HCT116 (cell line): Measurements from ENCODE around the gene SH3BGRL3.
"Not testable (repeated sequence)": the region's sequence is repeated elsewhere in the genome, so short reads cannot be mapped to it uniquely, and the experiment has no call there.

Experiments
- CTCF ChIP-seq, 3 experiments: fragments of 200-600 bp in 1 of 3; sonication (generic) in 1 of 3; IDR thresholded peaks in 2 of 3; conservative IDR thresholded peaks in 1 of 3; 2 replicates each; pipeline ENCODE4 v1.5.1; 2012 to 2017; ENCODE audit warnings: low read depth in 2 of 3, low read length in 2 of 3, antibody characterized with exemption in 1 of 3, borderline replicate concordance in 1 of 3, control low read depth in 1 of 3, mild to moderate bottlenecking in 1 of 3, mixed read lengths in 1 of 3, mixed run types in 1 of 3, moderate library complexity in 1 of 3; ENCODE audit not compliant: insufficient read depth in 1 of 3
- EZH2phosphoT487 ChIP-seq: fragments of 200-600 bp; IDR thresholded peaks from 2 replicates; pipeline ENCODE4 v1.6.1; 2018; ENCODE audit warnings: antibody characterized with exemption, borderline replicate concordance
- JUND ChIP-seq: IDR thresholded peaks from 2 replicates; pipeline ENCODE4 v1.6.1; 2012
- MAX ChIP-seq: IDR thresholded peaks from 2 replicates; pipeline ENCODE4 v1.6.1; 2012
- POLR2A ChIP-seq: IDR thresholded peaks from 2 replicates; pipeline ENCODE4 v1.7.0; 2011; ENCODE audit warnings: borderline replicate concordance; ENCODE audit not compliant: insufficient read depth, insufficient read length; ENCODE audit errors: extremely low read depth
- POLR2AphosphoS5 ChIP-seq: IDR thresholded peaks from 2 replicates; pipeline ENCODE4 v1.6.1; 2011; ENCODE audit warnings: mild to moderate bottlenecking, low read depth, low read length, moderate library complexity
- RAD21 ChIP-seq: IDR thresholded peaks from 2 replicates; pipeline ENCODE4 v1.6.1; 2012; ENCODE audit warnings: low read depth, mild to moderate bottlenecking
- ZBTB33 ChIP-seq: IDR thresholded peaks from 2 replicates; pipeline ENCODE4 v1.6.1; 2011; ENCODE audit warnings: mild to moderate bottlenecking, low read length, moderate library complexity; ENCODE audit not compliant: insufficient replicate concordance; ENCODE audit errors: extremely low read depth
- ZNF274 ChIP-seq: fragments of 200-500 bp; sonication (Bioruptor generic); IDR thresholded peaks from 2 replicates; pipeline ENCODE4 v1.6.1; 2014; ENCODE audit warnings: mild to moderate bottlenecking, low read depth, low read length, inconsistent platforms

DNA sequence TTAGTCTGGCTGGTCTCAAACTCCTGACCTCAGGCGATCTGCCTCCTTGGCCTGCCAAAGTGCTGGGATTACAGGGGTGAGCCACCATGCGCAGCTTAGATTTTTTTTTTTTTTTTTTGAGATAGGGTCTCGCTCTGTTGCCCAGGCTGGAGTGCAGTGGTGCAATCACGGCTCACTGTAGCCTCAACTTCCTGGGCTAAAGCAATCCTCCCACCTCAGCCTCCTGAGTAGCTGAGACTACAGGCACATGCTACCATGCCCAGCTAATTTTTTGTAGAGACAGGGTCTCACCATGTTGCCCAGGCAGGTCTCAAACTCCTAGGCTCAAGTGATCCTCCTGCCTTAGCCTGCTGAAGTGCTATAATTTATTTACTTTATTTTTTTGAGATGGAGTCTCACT lies 49.5 kb downstream of the SH3BGRL3 start:
- not testable (repeated sequence) for TF ChIP-seq EZH2phosphoT487; POLR2AphosphoS5; RAD21; CTCF (IDR thresholded peaks at IDR 0.05 in 2 of 3, conservative IDR thresholded peaks at IDR 0.05 in 1 of 3; ENCODE audit: borderline replicate concordance in 1 of 3, insufficient read depth in 1 of 3, low read depth in 2 of 3, low read length in 2 of 3); POLR2A; ZBTB33; MAX; ZNF274; JUND
